PC-3 (cell line): ENCODE results near the gene TPGS2.

Source experiments
- EZH2 ChIP-seq: fragments of 300-600 bp; sonication (generic); IDR thresholded peaks from one replicate; pipeline ENCODE4 v1.6.1; 2017; ENCODE audit warnings: antibody characterized with exemption, mild to moderate bottlenecking, low read length; ENCODE audit not compliant: unreplicated experiment
- EZH2phosphoT487 ChIP-seq: fragments of 300-600 bp; sonication (generic); IDR thresholded peaks from 2 replicates; pipeline ENCODE4 v1.6.1; 2018; ENCODE audit warnings: mild to moderate bottlenecking, antibody characterized with exemption, low read length, borderline replicate concordance
- TF ChIP-seq, protein P1 (sequence below): fragments of 300-600 bp; sonication (generic); conservative IDR thresholded peaks from 2 replicates; pipeline ENCODE4 v1.5.1; 2017; ENCODE audit warnings: antibody characterized with exemption, low read depth, mild to moderate bottlenecking, low read length

- TF ChIP-seq, protein P1, sequence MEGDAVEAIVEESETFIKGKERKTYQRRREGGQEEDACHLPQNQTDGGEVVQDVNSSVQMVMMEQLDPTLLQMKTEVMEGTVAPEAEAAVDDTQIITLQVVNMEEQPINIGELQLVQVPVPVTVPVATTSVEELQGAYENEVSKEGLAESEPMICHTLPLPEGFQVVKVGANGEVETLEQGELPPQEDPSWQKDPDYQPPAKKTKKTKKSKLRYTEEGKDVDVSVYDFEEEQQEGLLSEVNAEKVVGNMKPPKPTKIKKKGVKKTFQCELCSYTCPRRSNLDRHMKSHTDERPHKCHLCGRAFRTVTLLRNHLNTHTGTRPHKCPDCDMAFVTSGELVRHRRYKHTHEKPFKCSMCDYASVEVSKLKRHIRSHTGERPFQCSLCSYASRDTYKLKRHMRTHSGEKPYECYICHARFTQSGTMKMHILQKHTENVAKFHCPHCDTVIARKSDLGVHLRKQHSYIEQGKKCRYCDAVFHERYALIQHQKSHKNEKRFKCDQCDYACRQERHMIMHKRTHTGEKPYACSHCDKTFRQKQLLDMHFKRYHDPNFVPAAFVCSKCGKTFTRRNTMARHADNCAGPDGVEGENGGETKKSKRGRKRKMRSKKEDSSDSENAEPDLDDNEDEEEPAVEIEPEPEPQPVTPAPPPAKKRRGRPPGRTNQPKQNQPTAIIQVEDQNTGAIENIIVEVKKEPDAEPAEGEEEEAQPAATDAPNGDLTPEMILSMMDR, result no peak
- TF ChIP-seq EZH2, result no peak
- no peak for TF ChIP-seq EZH2phosphoT487
Observed at GRCh38 chr18:36780748-36781147, 48.1 kb downstream of the TPGS2 start.
